CD14-positive monocyte (primary cell): ENCODE data around the gene HOXB4. TPM values are rescaled to one million over a fixed set of nuclear protein-coding genes. Genes with fewer than 3 reads are reported as not detected.

ENCODE experiments used
- DNase-seq, 3 donors: peaks; one replicate each; pipeline ENCODE4 v3.0.0-alpha.2; 2011 to 2022
- H2AFZ ChIP-seq: 2 replicates; pipeline ENCODE4 v1.6.0; 2012; ENCODE audit warnings: mild to moderate bottlenecking, low read depth, low read length, inconsistent platforms; ENCODE audit not compliant: insufficient read depth, poor library complexity, severe bottlenecking
- H3K27ac ChIP-seq, 2 donors: 1 replicate in 1 of 2; 2 replicates in 1 of 2; pipeline ENCODE4 v1.5.1; 2012 to 2013; ENCODE audit warnings: low read length in 2 of 2, control low read depth in 1 of 2, inconsistent platforms in 1 of 2, low read depth in 1 of 2, mild to moderate bottlenecking in 1 of 2
- H3K27me3 ChIP-seq, 2 donors: one replicate each; pipeline versions ENCODE4 v1.6.0 to v1.6.1; 2011 to 2013; ENCODE audit warnings: low read length in 2 of 2; ENCODE audit not compliant: control insufficient read depth in 2 of 2, insufficient read depth in 2 of 2
- H3K36me3 ChIP-seq, 2 donors: replicated peaks in 1 of 2; 1 replicate in 1 of 2; 2 replicates in 1 of 2; pipeline versions ENCODE4 v1.5.1 to v1.6.1; 2012 to 2013; ENCODE audit warnings: low read length in 2 of 2, control low read depth in 1 of 2, inconsistent platforms in 1 of 2, mild to moderate bottlenecking in 1 of 2; ENCODE audit not compliant: insufficient read depth in 2 of 2, control insufficient read depth in 1 of 2
- H3K4me1 ChIP-seq, 2 donors: 1 replicate in 1 of 2; 2 replicates in 1 of 2; pipeline versions ENCODE4 v1.5.1 to v1.6.1; 2012 to 2013; ENCODE audit warnings: low read length in 2 of 2, control low read depth in 1 of 2, inconsistent platforms in 1 of 2, mild to moderate bottlenecking in 1 of 2, moderate library complexity in 1 of 2; ENCODE audit not compliant: insufficient read depth in 2 of 2, control insufficient read depth in 1 of 2
- H3K4me2 ChIP-seq: replicated peaks from 2 replicates; pipeline ENCODE3; 2012; ENCODE audit warnings: low read length, moderate library complexity, mild to moderate bottlenecking; ENCODE audit not compliant: poor library complexity, severe bottlenecking; ENCODE audit errors: extremely low read depth
- H3K4me3 ChIP-seq, 3 experiments: fragments of 200-600 bp in 1 of 3; sonication (generic) in 1 of 3; replicated peaks in 1 of 3; 1 replicate in 2 of 3; 2 replicates in 1 of 3; pipeline ENCODE4 v1.5.1; 2011 to 2013; ENCODE audit warnings: low read length in 3 of 3, mild to moderate bottlenecking in 3 of 3, control low read depth in 2 of 3, low read depth in 2 of 3, inconsistent platforms in 1 of 3, moderate library complexity in 1 of 3
- H3K79me2 ChIP-seq: 2 replicates; pipeline ENCODE4 v1.6.0; 2012; ENCODE audit warnings: mild to moderate bottlenecking, control low read depth, inconsistent platforms, low read length, moderate library complexity; ENCODE audit not compliant: insufficient read depth
- H3K9ac ChIP-seq: 2 replicates; pipeline ENCODE4 v1.6.0; 2017; ENCODE audit warnings: low read length, mild to moderate bottlenecking; ENCODE audit not compliant: insufficient read depth, poor library complexity, severe bottlenecking
- H3K9me3 ChIP-seq, 2 donors: replicated peaks in 1 of 2; 1 replicate in 1 of 2; 2 replicates in 1 of 2; pipeline versions ENCODE4 v1.5.1 to v1.6.1; 2012 to 2013; ENCODE audit warnings: low read length in 2 of 2, control low read depth in 1 of 2; ENCODE audit not compliant: control insufficient read depth in 1 of 2, insufficient read depth in 1 of 2
- H4K20me1 ChIP-seq: 2 replicates; pipeline ENCODE4 v1.6.0; 2012; ENCODE audit warnings: mild to moderate bottlenecking, low read length, control low read depth, moderate library complexity; ENCODE audit not compliant: insufficient read depth
- H3K27ac Mint-ChIP-seq, 7 donors: one replicate each; pipeline ENCODE4 v1.8.0; 2020; ENCODE audit warnings: mild to moderate bottlenecking in 7 of 7, mixed read lengths in 7 of 7, moderate library complexity in 6 of 7, inconsistent platforms in 2 of 7
- H3K27me3 Mint-ChIP-seq, 3 donors: one replicate each; pipeline ENCODE4 v1.8.0; 2021 to 2022; ENCODE audit warnings: low read depth in 3 of 3, mild to moderate bottlenecking in 3 of 3, mixed read lengths in 3 of 3, moderate library complexity in 3 of 3, inconsistent platforms in 1 of 3
- H3K36me3 Mint-ChIP-seq, 2 donors: one replicate each; pipeline ENCODE4 v1.8.0; 2020; ENCODE audit warnings: mixed read lengths in 2 of 2, inconsistent platforms in 1 of 2, mild to moderate bottlenecking in 1 of 2
- H3K4me1 Mint-ChIP-seq: one replicate; pipeline ENCODE4 v1.8.0; 2020; ENCODE audit warnings: mild to moderate bottlenecking, mixed read lengths
- H3K4me3 Mint-ChIP-seq, 2 donors: one replicate each; pipeline ENCODE4 v1.8.0; 2020; ENCODE audit warnings: mild to moderate bottlenecking in 2 of 2, mixed read lengths in 2 of 2, moderate library complexity in 1 of 2
- H3K9me3 Mint-ChIP-seq, 7 donors: one replicate each; pipeline ENCODE4 v1.8.0; 2020 to 2022; ENCODE audit warnings: mixed read lengths in 7 of 7, mild to moderate bottlenecking in 6 of 7, moderate library complexity in 6 of 7, inconsistent platforms in 2 of 7
- CTCF ChIP-seq: fragments of 200-600 bp; IDR thresholded peaks from one replicate; pipeline ENCODE4 v1.8.0; 2022; ENCODE audit warnings: antibody characterized with exemption, mild to moderate bottlenecking
- WGBS: methylation state at CpG from one replicate; pipeline ENCODE4 v1.1.5; 2013; ENCODE audit warnings: missing lambda C conversion rate; ENCODE audit not compliant: insufficient coverage; 5-methylcytosine and 5-hydroxymethylcytosine counted together
- intact Hi-C, 2 donors: fragments of 100-400 bp; cut with micrococcal nuclease; formaldehyde crosslinking; loops; one replicate each; pipeline versions ENCODE4 v1.15.0 to v1.15.1; 2023
- polyA plus RNA-seq, 3 donors: library from polyadenylated mRNA; depleted of rRNA in 1 of 3; unstranded in 2 of 3; stranded (reverse) in 1 of 3; fragments of 300-500 nt in 2 of 3; fragments of >200 nt in 1 of 3; fragmentation: Illumina TruSeq in 2 of 3; gene quantifications; 1 replicate in 2 of 3; 2 replicates in 1 of 3; pipeline ENCODE4 v1.2.3, GENCODE V29; 2012 to 2021

HOXB4 gene
- polyA plus RNA-seq, 3 donors = 0.16 TPM; not detected in 2

- no peak for TF ChIP-seq CTCF
- Mint-ChIP-seq H3K36me3 (peaks cover 12 to 21% of the 10 kb centered on the region in 2 donors), H3K9me3 (peaks cover 0 to 38% (median 14%) of the 10 kb centered on the region in 7 donors), H3K4me1 (peaks cover 34% of the 10 kb centered on the region), H3K27me3 (peaks cover 97 to 100% (median 100%) of the 10 kb centered on the region in 3 donors), H3K4me3 (peak overlapping the region in 1 of 2 donors; percentile 93), H3K27ac (no peak overlapping the region)
- no peaks in the 10 kb centered on the region for H3K79me2 ChIP-seq
- H4K20me1 ChIP-seq = no peaks in the 10 kb centered on the region
- H3K27me3 ChIP-seq = peaks cover 86 to 100% of the 10 kb centered on the region in 2 donors
- H3K4me3 ChIP-seq = no peak overlapping the region
- intact Hi-C loops = no loop called here
- H3K4me1 ChIP-seq = peaks cover 22 to 24% of the 10 kb centered on the region in 2 donors
- H3K9me3 ChIP-seq = peaks cover 0 to 56% of the 10 kb centered on the region in 2 donors
- 94% methylated on average over 8 of the region's 17 CpGs for WGBS
- no peak for DNase-seq
- no peak overlapping the region for H3K4me2 ChIP-seq
- H2AFZ ChIP-seq = no peak overlapping the region
- no peak overlapping the region for H3K27ac ChIP-seq
- H3K9ac ChIP-seq = no peak overlapping the region
- H3K36me3 ChIP-seq = no peaks in the 10 kb centered on the region
Observed at GRCh38 chr17:48600244-48601098, 22.3 kb upstream of the HOXB4 start.

GRCh38 chr17:48599354-48599753 lies 21.2 kb upstream of the HOXB4 start:
- Mint-ChIP-seq H3K27ac (no peak overlapping the region), H3K9me3 (peaks cover 0 to 35% (median 14%) of the 10 kb centered on the region in 7 donors), H3K27me3 (peaks cover 98 to 100% (median 100%) of the 10 kb centered on the region in 3 donors), H3K4me3 (peak overlapping the region in 1 of 2 donors; percentile 93), H3K36me3 (peaks cover 12 to 21% of the 10 kb centered on the region in 2 donors), H3K4me1 (peaks cover 30% of the 10 kb centered on the region)
- H3K9ac ChIP-seq = no peak overlapping the region
- no peak overlapping the region for H3K27ac ChIP-seq
- no peaks in the 10 kb centered on the region for H3K79me2 ChIP-seq
- H3K9me3 ChIP-seq = peaks cover 0 to 49% of the 10 kb centered on the region in 2 donors
- H4K20me1 ChIP-seq = no peaks in the 10 kb centered on the region
- H3K4me1 ChIP-seq = peaks cover 22 to 24% of the 10 kb centered on the region in 2 donors
- H3K4me3 ChIP-seq = no peak overlapping the region
- WGBS = no CpG with 5 or more reads among the region's 5 CpGs
- no peak overlapping the region for H2AFZ ChIP-seq
- intact Hi-C loops = no loop called here
- H3K36me3 ChIP-seq = no peaks in the 10 kb centered on the region
- DNase-seq = no peak
- H3K27me3 ChIP-seq = peaks cover 82 to 100% of the 10 kb centered on the region in 2 donors
- no peak overlapping the region for H3K4me2 ChIP-seq
- TF ChIP-seq CTCF = no peak
